HG03135 (cell line): ENCODE results near the gene KIF23.

ENCODE experiments used
- ATAC-seq: cut with Tn5 transposase; IDR thresholded peaks from one replicate; pipeline ENCODE4 v1.9.1; 2021; ENCODE audit warnings: mild to moderate bottlenecking, moderate library complexity; ENCODE audit not compliant: unreplicated experiment

The KIF23 gene

DNA sequence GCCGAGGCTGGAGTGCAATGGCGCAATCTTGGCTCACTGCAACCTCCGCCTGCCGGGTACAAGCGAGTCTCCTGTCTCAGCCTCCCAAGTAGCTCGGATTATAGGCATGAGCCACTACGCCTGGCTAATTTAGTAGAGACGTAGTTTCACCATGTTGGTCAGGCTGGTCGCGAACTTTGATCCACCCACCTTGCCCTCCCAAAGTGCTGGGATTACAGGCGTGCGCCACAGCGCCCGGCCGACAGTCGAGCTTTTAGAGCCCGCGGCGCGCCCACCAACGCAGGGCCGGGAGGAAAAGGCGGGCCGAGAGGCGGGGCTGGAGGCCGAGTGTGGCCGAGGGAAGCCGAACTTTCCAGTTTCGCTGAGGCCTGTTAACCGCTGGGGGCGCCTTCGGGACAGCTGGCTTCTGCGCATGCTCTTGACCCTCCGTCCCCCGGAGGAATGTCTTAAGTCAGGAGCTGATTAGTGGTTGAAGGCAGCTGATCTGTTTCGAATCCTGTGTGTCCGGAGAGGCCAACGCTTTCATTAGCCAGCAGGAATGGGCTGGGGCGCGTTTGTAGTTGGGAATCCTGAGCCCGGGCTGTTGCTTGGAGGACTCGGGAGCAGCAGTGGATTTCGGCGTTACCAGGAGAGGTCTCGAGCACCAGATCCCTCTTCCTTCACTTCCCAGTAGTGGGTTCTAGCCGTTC lies 48.5 kb downstream of the KIF23 start:
- peak; percentile 94 for ATAC-seq

DNA sequence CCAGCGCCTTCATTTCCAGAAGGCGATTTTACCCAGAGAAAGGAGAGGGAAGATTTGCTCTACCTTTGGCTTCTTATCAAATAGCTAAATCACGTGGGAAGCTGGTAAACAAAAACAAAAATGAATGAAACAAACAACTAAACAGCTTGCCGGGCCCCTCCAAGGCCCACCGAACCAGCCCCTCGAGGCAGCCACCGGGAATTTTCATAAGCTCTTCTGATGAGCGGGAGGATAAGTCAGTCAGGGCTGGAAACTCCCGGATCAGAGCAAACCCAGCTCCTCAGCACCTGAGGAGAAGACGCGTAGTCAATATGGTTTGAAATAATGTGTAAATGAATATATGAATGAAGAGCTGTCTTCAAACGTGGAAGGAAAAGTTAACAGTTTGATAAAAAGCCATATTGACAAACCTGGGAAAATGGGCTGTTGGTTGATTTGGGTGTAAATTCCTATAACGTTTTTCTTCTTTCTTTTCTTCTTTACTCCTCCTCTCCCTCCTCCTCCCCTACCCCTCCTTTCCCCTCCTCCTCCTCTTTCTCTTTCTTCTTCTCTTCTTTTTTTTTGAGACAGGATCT lies 49.1 kb downstream of the KIF23 start:
- no peak for ATAC-seq

DNA sequence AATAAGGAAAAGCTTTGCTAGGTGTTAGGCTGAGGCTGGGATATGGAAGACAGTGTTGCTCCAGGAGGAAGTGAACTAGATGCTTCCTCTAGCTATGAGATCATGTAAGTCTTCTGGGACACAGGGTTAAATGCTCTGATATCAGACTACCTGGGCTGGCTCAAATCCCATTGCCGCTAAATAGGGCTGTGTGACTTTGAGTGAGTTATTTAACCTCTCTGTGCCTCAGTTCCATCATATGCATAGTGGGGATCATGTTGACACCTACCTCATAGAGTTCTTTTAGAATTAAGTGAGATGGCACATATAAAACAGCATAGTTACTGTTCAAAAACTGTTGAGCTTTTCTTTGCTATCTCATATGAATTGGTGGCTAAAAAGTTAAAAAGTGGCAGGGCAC lies 51.1 kb downstream of the KIF23 start:
- ATAC-seq = no peak

DNA sequence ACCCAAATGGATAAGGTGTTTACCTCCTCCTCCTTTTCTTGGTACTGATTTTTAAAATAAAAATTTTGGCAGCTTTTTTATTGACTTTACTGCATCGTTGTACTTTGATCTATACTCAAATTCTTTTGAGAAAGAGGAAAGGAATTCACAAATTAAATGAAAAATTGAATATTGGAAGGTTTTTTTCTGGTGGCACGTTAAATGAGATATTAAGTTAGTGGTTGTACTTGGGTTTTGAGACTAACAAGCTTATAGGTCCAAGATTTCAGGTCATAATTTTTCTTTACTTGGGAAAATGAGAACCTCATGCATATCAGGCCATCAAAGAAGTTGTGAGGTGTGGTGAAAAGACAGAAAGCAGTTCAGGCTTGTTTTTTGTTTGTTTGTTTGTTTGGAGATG lies 52.6 kb downstream of the KIF23 start:
- ATAC-seq = no peak

DNA sequence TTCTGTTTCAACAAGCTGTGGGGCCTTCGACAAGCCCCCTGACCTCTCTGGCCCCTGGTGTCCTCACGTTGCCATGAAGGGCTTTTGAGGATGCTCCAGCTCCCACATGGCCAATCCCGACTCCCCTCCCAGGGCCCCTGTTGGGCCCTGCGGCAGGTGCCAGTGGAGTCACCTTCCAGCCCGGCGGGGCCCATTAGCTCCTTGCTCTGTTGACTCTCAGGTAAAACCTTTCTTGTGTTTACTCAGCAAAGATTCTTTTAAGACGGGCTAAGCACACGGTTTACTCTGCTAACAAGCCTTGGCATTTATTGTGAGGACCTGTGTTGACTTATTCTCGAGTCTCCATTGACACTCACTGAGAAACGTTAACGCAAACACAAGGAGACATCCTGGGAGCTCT lies 53.5 kb downstream of the KIF23 start:
- no peak for ATAC-seq

DNA sequence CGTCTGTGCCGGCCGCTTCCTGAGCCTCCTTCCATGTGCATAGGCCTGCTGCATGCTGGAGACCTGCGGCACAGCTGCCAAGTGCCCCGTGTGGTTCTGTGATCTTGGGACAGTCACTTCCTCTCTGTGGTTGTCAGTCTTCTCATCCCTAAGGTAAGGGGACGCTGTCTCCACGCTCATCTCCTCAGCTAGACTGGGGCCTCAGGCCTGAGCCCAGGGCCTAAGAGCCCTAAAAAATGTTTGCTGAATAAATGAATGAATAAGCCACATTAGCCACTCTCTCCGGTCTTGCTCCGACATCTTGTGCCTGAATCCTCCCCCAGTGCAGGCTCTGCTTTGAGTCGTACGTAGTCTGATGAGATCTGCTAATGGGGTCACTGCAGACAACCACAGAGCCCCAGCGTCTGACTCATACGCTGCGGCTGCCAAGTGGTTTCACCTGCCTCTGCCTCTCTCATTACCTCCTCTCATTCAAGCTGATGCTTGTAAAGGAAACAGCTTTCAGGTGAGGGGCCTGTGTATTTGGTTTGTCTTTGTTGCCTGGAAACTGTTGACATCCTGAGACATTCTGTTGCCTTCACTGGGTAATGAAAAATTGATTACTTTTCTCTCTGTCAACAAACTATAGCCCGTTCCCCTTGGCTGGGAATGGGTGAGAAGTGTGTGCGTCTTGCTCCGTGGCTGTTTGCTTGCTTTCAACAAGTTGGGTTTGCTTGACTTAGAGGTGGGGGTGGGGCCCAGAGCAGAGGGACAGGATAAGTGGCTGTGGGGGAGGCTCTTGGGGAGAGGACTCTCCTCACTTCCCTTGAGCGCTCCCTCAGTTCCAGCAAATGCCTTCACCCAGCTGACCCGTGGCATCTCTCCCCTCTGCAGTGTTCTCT lies 54.3 kb downstream of the KIF23 start:
- no peak for ATAC-seq

DNA sequence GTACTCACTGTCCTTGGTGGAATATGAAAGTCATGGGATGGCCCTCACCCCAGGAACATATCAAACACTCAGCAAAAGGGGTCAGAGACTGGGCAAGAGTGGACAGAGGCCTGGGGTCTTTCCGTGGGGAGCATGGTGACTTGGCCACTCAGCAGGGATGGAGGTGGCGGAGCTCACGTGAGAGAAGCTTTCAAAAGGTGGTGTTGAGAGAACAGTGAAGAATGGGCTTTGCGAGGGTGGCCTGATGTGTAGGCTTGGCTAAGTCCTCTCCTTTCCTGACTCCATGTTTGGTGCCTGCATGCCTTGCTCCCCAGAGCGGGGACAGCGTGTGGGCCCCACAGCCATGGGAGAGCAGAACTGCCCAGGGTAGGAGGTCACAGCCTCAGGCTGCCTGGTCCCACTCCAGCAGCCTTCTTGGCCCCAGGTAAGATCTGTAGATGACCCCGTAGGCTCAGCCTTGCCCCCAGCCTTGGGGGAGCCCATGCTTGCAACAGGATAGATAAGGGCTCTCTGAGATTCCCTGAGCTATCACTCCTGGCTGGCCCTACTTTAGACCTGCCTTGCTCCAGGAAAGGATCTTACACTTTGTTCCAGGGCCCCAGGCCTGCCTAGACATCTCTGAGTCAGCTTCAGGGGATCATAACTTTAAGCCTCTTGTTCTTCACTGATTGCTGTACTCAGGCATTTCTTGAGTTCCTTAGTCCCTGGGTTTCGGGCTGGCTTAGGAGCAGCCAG lies 55.5 kb downstream of the KIF23 start:
- no peak for ATAC-seq

DNA sequence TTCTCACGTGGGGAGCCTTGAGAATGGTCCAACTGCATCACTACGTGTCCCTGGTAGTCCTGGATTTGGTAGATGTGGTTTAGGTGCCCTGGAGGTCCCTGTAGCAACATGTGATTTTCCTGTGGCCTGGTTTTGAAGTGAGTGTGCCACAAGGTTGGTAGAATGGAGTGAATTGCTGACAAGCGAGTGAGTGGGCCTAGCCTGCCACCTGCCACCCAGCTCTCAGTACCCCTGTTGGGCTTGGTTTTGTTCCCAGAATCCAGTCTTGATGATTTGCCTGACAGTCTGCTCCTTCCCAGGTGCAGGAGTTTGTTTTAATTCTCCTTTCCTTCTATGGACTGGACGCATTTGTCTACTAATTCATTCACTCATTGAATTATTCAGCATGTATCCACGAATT lies 57.9 kb downstream of the KIF23 start:
- ATAC-seq = no peak

DNA sequence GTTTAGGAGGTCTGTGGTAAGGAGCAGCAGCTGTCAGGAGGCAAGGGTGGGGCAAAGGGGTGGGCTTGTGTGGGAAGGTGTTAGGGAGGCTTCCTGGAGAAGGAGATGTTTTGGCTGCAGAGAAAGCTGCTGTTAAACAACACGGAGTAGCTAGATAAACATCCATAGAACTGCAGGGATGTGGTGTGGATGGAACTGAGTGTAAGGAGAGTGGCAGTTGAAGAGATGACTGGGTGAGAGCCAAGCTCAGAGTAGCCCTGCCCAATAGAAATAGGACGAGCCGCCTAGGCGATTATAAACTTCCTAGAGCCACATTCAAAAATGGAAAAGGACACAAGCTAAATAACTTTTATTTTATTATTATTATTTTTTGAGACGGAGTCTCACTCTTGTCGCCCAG lies 58.4 kb downstream of the KIF23 start:
- no peak for ATAC-seq

DNA sequence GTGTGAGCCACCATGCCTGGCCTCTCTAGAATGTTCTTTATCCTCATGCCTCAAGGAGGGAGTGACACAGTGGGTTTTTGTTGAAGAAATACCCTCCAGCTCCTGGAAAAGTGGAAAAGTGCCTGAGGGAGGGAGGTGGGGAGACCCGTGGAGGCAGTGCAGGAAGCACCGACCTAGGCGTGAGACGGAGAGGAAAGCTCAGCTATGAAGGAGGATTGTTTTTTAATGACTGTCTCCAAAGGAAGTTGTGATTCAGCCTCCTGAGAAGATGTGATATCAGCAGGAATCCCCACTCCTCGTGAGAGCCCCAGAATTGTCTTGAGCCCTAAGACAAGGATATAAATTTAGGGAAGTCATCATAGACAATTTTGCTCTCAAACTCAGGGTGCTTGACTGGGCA lies 60.1 kb downstream of the KIF23 start:
- ATAC-seq = no peak

DNA sequence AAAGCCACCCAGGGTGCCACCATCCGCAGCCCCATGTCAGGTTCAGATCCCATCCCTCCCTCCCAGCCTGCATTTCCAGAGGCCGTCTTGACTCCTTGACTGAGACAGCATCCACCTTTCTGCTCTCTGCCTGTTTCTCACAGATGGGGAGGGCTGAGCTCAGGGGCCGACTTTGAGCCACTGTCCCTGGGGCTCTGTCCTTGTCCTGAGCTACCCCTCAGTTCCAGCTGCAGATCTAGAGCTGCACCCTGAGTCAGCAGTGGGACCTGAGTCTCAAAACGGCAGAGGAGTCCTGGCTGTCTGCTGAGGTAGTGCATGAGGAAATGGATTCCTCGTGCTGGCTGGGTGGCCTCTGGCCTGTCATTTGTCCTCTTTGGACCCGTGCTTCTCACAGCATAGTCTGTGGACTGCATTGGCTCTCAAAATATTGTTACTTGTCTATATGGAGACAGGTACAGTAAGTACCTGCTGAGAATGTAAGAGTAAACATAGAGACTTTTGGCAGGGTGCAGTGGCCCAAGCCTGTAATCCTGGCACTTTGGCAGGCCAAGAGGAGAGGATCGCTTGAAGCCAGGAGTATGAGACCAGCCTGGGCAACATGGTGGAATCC lies 60.8 kb downstream of the KIF23 start:
- no peak for ATAC-seq

DNA sequence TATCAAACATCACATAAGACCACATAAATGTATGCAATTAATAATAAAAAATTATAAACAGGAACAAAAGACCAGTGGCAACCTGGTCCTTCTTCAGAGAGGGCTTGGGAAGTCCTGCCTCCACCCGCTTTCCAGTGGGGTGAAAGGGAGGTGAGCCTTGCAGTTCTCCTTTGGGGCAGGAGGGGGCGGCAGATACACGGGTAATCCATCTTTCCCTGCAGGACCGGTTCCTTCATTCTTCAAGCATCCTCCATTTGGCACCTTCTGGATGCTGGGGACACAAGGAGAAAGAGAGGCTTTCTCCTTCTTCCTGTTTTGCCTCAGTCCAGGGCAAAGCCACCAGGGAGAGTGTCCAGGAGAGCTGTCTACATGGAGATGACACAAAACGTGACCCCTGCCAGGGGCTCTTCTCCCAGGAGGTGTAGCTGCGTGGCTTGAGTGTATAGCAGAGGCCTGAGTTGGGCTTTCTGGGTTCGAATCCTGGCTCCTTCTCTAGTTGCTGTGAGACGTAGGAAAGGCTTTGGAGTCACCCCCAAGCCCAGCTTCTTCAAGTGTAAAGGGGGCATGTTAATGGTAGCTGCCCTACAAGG lies 61.7 kb downstream of the KIF23 start:
- ATAC-seq = no peak

DNA sequence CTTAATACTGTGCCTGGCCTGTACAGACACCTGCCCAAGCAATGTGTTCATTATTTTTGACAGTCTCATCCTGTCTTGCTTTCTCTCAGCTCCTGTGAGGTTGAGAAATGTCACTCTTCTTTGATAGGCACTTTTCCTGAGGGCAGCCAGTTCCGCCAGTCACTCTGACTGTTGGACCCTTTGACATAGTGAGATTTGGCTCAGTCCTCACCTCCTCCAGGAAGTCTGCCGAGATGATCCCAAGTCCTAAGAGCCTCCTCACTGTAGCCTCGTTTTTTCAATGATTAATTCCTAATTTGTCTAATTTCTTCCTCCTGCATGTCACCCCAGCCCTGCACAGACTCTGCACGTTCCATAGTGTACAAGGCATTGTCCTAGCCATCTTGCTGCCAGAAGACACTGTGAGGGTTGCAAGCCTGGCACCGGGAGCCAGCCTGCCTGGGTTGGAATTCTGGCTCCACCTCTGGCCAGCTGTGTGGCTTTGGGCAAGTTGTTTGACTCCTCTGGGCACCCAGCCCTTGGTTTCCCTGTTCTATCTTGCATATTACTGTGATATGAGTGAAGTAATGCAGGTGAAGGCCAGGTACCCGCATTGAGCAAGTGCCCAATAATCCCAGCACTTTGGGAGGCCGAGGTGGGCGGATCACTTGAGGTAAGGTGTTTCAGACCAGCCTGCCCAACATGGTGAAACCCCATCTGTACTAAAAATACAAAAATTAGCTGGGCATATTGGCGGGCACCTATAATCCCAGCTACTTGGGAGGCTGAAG lies 62.7 kb downstream of the KIF23 start:
- no peak for ATAC-seq

DNA sequence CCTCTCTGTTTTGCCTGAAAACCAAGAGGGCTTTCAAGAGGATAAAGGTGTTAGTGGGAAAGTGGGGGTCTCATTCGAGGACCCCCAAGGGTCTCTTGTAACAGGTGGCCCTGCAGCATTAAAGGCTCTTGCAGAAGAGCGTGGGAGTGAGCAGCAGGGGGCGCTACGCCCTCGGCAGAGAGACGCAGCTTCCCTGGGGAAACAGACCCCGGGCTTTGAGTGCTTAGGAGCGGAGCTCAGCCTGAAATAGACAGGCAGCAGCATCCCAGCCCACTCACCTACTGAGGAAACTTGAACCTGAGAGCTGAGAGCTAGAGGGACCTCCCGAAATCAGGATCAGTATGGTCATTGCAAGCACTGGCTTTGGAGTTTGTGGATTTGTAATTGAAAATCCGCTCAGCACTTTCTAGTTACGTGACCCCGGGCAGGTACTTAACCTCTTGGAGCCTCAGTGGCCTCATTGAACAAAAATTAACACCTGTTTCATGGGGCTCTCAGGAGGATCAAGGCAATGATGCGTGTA lies 64.2 kb downstream of the KIF23 start:
- ATAC-seq = no peak

DNA sequence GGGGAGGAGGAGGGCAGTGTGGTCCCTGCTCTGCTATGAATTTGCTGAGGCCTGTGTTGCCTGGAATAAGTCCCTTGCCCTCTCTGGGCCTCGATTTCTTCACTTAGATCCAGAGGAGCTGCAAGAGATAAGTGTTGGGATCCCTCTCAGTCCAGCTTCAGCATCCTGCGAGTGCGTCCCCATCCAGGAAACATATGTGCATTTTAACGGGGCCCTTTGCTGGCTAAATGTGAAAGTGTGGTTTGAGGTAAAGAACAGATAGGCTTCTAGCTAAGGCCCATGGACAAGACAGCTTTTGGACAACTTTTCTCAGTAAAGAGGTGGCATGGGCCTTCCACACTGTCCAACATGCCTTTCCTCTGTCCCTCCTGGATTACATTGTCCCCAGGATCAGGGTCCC lies 64.9 kb downstream of the KIF23 start:
- no peak for ATAC-seq

DNA sequence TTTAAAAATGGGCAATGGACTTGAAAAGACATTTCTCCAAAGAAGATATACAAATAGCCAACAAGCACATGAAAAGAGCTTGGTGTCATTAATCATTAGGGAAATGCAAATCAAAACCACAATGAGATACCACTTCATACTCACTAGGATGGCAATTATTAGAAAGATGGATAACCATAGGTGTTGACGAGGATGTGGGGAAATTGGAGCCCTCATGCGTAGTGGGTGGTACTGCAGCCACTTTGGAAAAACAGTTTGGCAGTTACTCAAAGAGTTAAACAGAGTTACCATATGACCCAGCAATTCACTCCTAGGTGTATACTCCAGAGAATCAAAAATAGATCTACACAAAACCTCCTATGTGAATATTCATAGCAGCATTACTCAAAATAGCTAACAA lies 65.8 kb downstream of the KIF23 start:
- ATAC-seq = no peak

DNA sequence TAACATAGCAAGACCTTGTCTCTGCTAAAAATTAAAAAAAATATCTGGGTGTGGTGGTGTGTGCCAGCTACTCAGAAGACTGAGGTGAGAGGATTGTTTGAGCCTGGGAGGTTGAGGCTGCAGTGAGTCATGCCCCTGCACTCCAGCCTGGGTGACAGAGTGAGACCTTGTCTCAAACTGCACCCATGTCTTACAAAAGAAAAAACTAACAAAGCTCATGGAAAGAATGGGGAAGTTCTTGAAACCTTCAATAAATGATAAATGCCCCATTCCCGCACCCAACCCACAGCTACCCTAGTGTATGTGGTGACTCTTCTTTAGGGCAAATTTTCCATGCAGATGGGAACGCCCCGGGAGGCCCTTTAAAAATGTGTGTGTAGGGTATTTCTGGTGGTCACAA lies 66.8 kb downstream of the KIF23 start:
- no peak for ATAC-seq

DNA sequence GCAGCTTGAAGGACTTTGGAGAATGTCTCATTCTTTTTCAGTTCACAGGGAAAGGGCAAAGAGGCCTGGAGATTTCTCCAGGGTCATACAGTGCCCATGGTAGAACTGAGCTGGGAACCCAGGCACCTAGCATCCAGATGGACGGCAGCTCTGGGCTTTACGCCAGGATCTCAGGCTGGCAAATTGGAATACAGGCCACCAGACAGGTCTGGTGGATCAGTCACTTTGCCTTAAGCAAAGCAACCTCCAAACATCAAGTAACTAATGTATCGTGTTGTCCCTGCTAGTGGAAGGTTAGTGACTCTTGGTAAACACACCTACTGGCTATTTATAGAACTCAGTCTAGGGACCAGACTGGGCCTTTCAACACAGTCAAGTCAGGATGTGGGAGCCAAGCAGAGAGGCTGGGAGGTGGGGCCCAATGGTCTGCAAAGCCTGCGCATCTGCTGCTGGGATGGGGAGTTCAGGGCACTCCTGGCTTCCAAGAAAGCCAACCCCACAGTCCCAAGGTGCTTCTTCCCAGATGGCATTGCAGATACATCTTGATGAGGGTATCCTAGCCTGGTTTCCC lies 68.6 kb downstream of the KIF23 start:
- ATAC-seq = no peak

DNA sequence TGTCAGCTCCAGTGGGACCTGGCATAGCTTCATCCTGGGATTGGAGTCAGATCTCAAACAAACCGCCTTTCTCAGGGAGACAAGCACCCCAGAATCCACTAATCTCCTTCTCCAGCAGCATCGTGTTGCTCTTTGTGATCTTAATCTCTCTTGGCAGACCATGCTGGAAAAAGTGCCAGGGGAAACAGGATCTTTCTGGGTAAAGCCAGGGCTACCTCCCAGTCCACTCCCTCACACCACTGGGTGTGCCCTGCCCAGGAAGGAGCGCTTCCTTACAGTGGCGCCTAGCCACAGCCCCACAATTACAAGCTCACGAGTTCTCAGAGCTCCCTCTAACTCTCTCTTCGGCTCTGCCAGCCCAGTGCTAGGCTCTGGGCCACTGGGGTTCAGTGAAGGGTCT lies 70.7 kb downstream of the KIF23 start:
- no peak for ATAC-seq
